Transverse colon (tissue), 4 donors: ENCODE data around the gene PPM1H. TPM values are rescaled to one million over a fixed set of nuclear protein-coding genes. Genes with fewer than 3 reads are reported as not detected.
A peak's percentile ranks its signal among the peaks of the same experiment; 100 is the strongest.

Source experiments
- DNase-seq: peaks from one replicate; pipeline ENCODE4 v3.0.0-alpha.2; 2019
- H3K27ac ChIP-seq, 4 donors: fragments of 200-600 bp; sonication (generic); 2 replicates each; pipeline ENCODE4 v1.5.1; 2016 to 2018; ENCODE audit warnings: inconsistent platforms in 4 of 4
- H3K27me3 ChIP-seq: fragments of 200-600 bp; sonication (generic); 2 replicates; pipeline ENCODE4 v1.5.1; 2017; ENCODE audit warnings: inconsistent platforms
- H3K36me3 ChIP-seq, 4 donors: fragments of 200-600 bp; sonication (generic); 2 replicates each; pipeline ENCODE4 v1.5.1; 2017 to 2019; ENCODE audit warnings: inconsistent platforms in 4 of 4
- H3K4me1 ChIP-seq, 4 donors: fragments of 200-600 bp; sonication (generic); 2 replicates each; pipeline ENCODE4 v1.5.1; 2017 to 2020; ENCODE audit warnings: inconsistent platforms in 4 of 4
- H3K4me3 ChIP-seq, 4 donors: fragments of 200-600 bp; sonication (generic); 1 replicate in 1 of 4; 2 replicates in 3 of 4; pipeline versions ENCODE4 v1.5.1 to v1.6.1; 2017 to 2019; ENCODE audit warnings: inconsistent platforms in 4 of 4
- H3K9me3 ChIP-seq, 2 donors: fragments of 200-600 bp; sonication (generic); 2 replicates each; pipeline ENCODE4 v1.5.1; 2017 to 2019; ENCODE audit warnings: inconsistent platforms in 2 of 2
- CTCF ChIP-seq, 5 experiments: fragments of 200-600 bp in 3 of 5; fragments of 450-650 bp in 2 of 5; sonication (generic) in 3 of 5; IDR thresholded peaks; 1 replicate in 2 of 5; 2 replicates in 3 of 5; pipeline ENCODE4 v1.5.1; 2016 to 2017; ENCODE audit warnings: antibody characterized with exemption in 5 of 5, inconsistent platforms in 3 of 5, mild to moderate bottlenecking in 2 of 5, moderate library complexity in 1 of 5
- EP300 ChIP-seq: sonication (generic); formaldehyde crosslinking; IDR thresholded peaks from one replicate; pipeline ENCODE4 v1.6.1; 2017; ENCODE audit warnings: antibody characterized with exemption, low read depth
- POLR2A ChIP-seq: fragments of 450-650 bp; IDR thresholded peaks from one replicate; pipeline ENCODE4 v1.6.1; 2016; ENCODE audit warnings: antibody characterized with exemption, mild to moderate bottlenecking, moderate library complexity
- POLR2AphosphoS5 ChIP-seq, 3 donors: sonication (generic); formaldehyde crosslinking; IDR thresholded peaks; one replicate each; pipeline ENCODE4 v1.6.1; 2016; ENCODE audit warnings: antibody characterized with exemption in 3 of 3
- WGBS, 2 donors: methylation state at CpG; one replicate each; pipeline ENCODE4 v1.1.5; 2018; ENCODE audit warnings: low coverage in 1 of 2; 5-methylcytosine and 5-hydroxymethylcytosine counted together
- in situ Hi-C, 4 donors: fragments of 200-750 bp; cut with MboI; loops; one replicate each; pipeline versions ENCODE4 v1.15.0 to v1.15.1; 2017; ENCODE audit warnings: low sequenced_read_pairs in 3 of 4, low pct_ligation_motif_present in 1 of 4, low pct_unique_long_range_greater_than_20kb in 1 of 4
- intact Hi-C: fragments of 100-400 bp; cut with DNase I; formaldehyde crosslinking; loops from one replicate; pipeline ENCODE4 v1.15.1; 2023; ENCODE audit warnings: low total_unique reads
- total RNA-seq, 4 donors: library from RNA; depleted of rRNA; stranded (reverse); fragments of >200 nt; gene quantifications; one replicate each; pipeline ENCODE4 v1.1.0, GENCODE V29; 2016

PPM1H gene
- total RNA-seq, 4 donors from 2014 or later = 0.37 to 3.2 (median 2.8) TPM

DNA sequence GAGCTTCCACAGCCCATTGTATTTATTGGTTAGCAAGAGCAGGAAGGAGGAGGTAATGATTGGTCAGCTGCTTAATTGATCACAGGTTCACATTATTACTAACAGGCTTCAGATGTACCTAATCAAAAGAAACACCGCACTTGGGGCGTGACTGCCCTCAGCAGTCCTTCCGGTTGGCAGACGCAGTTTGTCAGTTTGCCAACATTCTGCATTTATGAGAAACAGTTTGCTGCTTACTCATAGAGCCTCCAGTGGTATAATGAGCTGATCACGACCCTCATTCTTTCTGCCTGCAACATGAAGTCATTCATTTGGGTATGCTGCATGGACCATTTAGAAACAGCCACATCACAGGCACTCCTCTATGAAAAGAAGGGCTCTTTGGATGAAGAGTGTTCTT is 42.5 kb upstream of the PPM1H start:
- intact Hi-C loops (no loop called here), in situ Hi-C loops (no loop called here)
- H3K9me3 ChIP-seq = no peaks in the 10 kb centered on the region
- peak; percentile 34 for DNase-seq
- H3K27me3 ChIP-seq = no peaks in the 10 kb centered on the region
- WGBS, 2 donors = 50 to 60% methylated on average over 2 to 5 of the region's 5 CpGs
- no peak overlapping the region for H3K27ac ChIP-seq
- H3K4me1 ChIP-seq = no peaks in the 10 kb centered on the region
- no peak for TF ChIP-seq POLR2A
- no peak for TF ChIP-seq POLR2AphosphoS5 (IDR thresholded peaks at IDR 0.05)
- no peak for TF ChIP-seq CTCF (IDR thresholded peaks at IDR 0.05)
- TF ChIP-seq EP300 = no peak
- no peak overlapping the region for H3K4me3 ChIP-seq
- no peaks in the 10 kb centered on the region for H3K36me3 ChIP-seq

DNA sequence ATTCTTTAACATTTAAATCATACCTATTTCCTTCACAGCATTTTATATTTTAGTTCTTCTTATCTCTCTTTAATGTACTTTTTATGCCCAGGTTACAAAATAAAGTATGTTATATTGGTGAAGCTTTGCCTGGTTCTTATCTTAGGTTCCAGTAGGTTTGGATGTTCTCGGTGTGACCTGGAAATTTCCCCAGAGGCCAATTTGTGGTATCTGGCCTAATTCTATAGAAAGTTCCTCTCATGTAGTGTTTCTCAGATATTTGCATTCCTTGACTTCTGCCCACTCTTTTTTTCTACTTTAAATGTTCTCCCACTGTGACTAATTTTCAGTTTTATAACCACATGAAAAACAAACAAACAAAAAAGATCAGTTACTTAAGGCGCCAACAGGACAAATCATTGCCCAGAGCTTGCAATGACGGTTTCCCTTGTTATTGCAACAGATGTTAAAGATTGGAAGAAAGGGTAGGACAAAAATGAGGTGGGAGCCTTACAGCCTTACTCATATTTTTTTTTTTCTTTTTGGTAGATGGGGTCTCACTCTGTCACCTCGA is 41.2 kb upstream of the PPM1H start:
- H3K4me1 ChIP-seq = no peaks in the 10 kb centered on the region
- no peak overlapping the region for H3K27ac ChIP-seq
- DNase-seq = no peak
- no peak overlapping the region for H3K4me3 ChIP-seq
- H3K27me3 ChIP-seq = no peaks in the 10 kb centered on the region
- 76 to 78% methylated on average over 3 to 4 of the region's 4 CpGs for WGBS, 2 donors
- H3K9me3 ChIP-seq = no peaks in the 10 kb centered on the region
- in situ Hi-C loops = no loop called here
- H3K36me3 ChIP-seq = no peaks in the 10 kb centered on the region
- no peak for TF ChIP-seq POLR2AphosphoS5 (IDR thresholded peaks at IDR 0.05)
- TF ChIP-seq POLR2A = no peak
- no peak for TF ChIP-seq CTCF (IDR thresholded peaks at IDR 0.05)
- TF ChIP-seq EP300 = no peak
- intact Hi-C loops = no loop called here

DNA sequence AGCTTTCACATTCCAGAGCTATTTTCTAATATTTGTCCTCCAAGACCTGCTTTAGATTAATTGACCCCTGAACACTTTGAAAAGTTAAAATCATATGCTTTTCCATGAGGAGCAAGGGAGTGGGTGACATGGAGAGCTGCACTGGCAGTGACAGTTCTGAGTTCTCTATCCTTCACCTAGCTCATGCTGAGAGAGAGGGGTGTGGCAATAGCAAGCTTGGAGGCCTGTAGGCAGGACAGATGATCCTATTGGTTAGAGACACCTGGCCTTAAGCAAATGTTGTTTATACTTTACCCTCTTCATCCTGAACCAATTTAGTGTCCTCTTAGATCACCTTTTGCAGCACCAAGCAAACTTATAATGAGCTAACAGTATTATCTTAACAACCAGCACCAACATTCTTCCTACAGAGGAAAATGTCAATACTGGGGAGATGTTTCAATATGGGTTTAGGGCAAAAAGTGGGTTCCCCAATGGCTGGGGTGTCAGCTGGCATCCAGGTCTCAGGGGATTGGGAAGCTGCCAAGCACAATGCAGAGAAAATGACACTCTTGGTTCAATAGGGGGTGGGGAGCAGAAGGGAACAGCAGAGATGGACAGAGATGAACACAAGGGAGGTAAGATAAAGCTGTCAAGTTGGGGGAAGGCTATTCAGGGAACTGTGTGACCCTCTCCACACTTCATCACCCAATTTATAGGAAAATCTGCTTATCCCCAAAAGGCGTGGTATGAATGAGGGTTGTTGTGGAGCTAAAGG is 37.0 kb upstream of the PPM1H start:
- in situ Hi-C loops = no loop called here
- Histone ChIP-seq H3K27ac (no peak overlapping the region), H3K27me3 (no peaks in the 10 kb centered on the region), H3K4me3 (no peak overlapping the region), H3K4me1 (no peaks in the 10 kb centered on the region), H3K36me3 (no peaks in the 10 kb centered on the region), H3K9me3 (no peaks in the 10 kb centered on the region)
- no peak for DNase-seq
- TF ChIP-seq POLR2A = no peak
- TF ChIP-seq CTCF (IDR thresholded peaks at IDR 0.05) = no peak
- TF ChIP-seq POLR2AphosphoS5 (IDR thresholded peaks at IDR 0.05) = no peak
- TF ChIP-seq EP300 = no peak
- WGBS, 2 donors = 83% methylated on average over 1 of the region's 1 CpG; no CpG with 5 or more reads in 1 of the 2 donors
- intact Hi-C loops = no loop called here

DNA sequence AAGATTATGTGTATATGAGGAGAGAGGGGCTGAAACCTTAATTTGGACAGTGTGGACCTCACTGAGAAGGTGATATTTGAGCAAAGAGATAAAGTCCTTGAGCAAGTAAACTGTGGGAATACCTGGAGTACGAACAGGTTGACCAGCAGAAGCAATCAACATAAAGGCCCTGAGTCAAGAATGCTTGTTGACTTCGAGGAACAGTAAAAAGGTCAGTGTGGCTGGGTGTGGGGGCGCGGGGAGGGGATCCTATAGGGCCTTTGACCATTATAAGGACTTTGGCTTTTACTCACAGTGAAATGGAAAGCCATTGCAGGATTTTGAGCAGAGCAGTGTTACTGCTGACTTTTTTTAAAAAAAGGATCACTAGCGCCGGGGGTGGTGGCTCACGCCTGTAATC is 34.7 kb upstream of the PPM1H start:
- no peak overlapping the region for H3K4me3 ChIP-seq
- H3K4me1 ChIP-seq = no peaks in the 10 kb centered on the region
- intact Hi-C loops = no loop called here
- in situ Hi-C loops = no loop called here
- DNase-seq = no peak
- no peak overlapping the region for H3K27ac ChIP-seq
- TF ChIP-seq CTCF (IDR thresholded peaks at IDR 0.05) = no peak
- TF ChIP-seq POLR2A = no peak
- TF ChIP-seq EP300 = no peak
- no peak for TF ChIP-seq POLR2AphosphoS5 (IDR thresholded peaks at IDR 0.05)
- no peaks in the 10 kb centered on the region for H3K36me3 ChIP-seq
- 75 to 84% methylated on average over 4 to 7 of the region's 7 CpGs for WGBS, 2 donors
- H3K27me3 ChIP-seq = no peaks in the 10 kb centered on the region
- no peaks in the 10 kb centered on the region for H3K9me3 ChIP-seq
